ENCODE measurements around the gene TEX54.
"Not testable (repeated sequence)": the region's sequence is repeated elsewhere in the genome, so short reads cannot be mapped to it uniquely, and the experiment has no call there.

TEX54 gene

DNA sequence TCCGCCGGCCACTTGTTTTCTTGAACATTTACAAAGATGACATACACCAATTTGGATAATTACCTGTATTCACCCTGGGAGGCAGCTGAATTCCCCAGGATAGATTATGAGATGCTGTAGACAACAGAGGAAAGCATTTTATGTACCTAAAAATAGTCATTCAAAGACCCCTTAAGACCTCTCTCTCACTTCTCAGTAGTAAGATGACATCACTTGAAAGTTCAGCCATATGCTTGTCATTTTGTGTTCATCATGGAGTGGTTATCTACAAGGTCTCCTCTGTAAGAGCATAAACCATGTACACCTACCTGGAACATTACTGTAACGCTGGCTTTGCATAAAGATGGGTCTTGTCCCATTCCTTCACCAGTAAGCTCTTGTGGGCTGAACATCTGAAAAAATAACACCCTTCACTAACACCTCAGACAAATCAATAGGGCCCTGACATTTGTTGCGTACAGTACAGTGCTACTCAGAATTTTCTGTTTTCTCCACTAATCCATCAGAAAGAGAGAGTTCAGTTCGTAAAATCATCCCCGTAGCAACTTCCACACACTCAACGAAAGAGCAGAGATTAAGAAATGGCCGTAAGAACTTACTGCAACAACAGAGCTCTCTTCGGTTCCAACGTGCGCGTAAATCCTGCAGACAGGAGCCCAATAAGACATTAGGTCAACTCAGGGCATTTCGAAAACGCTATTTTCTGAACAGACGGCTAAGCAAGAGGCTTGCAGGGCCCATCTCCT is 22.4 kb upstream of the TEX54 start:
- no peak for DNase-seq

DNA sequence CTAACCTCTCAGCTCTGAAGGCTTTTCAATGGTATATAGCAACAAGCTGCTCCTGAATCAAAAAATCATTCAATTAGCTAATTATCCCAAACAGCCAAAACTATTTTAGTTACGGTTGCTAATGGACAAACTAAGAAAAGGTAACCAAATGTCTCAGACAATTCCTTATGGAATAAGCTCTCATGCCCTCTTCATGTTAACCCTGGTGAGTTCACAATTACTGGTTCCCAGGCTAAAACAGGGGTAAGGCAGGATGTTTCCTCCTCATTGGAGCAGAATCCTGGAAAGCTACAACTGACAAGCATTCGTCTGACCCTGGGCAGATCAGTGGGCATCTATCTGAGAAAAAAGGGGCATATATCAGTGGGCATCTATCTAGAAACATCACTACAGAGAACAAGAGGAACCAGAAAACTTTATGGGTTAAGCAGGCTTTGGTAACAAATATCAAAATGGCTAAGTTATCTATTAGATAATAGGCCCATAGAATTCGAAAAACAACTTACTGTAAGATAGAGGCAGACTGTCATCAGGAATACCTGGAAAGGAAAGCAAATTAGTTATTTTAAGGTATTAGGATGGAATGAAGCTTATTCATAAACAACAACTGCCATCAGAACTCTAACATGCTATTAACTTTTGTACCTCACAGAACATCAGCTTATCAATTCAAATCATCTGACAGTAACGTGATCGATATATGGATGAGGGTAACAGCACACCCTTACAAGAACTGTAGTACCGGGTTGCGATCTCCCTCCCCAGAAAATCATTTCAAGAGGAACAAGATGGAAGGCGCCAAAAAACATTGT is 21.6 kb upstream of the TEX54 start:
- no peak for DNase-seq

- DNase-seq, result peak; percentile 41
These were observed 20.8 kb upstream of the TEX54 start for GRCh38 chr11:62853279-62853965.

DNA sequence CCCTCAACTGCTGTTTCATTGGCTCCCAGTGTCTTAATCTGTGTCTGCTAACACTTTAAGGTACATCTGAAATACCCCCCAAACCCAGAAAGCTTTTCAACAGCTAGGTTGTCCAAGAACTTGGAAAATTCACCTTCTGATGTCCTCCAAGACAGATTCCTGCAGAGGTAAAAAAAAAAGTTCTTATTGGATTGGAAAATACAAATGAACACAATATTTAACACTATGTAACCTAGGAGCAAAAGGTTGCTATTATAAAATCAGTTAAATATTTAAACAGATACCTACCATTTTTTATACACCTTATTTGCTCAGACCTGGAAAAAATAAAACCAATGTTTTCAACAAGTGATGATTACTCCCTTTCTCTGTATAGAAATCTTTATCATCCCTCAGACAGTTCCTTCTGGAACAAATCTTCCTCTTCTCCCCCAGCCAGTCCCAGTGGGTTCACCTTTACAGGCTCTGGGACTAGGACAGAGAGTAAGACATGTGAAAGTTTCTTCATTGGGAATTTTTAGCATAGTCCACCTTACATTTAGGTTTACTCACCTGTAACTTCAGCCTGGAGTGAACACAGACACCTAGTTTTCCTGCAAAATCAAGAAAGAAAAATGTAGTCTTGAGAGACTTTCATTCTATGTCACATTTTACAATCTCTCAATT is 20.0 kb upstream of the TEX54 start:
- DNase-seq, result no peak

DNA sequence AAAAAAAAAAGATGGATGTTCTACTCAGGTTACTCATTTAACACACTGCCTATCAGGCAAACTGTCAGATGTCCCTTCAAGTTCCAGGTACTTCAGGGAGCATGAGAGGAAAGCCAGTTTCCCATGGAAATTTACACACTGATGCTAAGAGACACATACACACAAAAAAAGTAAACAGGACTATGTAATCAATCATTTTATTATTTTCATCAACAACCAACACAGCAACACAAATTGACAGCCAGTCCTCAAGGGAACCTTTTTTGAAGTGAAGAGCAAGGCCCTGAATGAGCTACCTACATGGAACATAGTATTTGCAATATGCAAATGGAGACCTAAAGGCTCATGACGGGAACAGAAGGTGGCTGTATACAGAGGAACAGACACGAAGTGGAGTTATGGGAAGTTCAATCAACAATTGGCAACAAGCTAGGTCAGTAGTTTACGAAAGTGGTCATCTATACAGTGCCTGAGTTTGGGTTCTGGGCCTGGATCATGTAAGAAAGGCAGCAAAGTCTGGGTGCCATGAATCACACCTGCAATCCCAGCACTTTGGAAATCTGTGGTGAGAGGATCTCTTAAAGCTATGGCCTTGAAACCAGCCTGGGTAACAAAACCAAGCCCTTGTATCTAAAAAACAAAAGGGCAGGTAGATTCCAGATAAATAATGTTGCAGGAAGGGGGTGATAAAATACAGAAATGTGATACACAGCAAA is 19.3 kb upstream of the TEX54 start:
- no peak for DNase-seq

GRCh38 chr11:62850911-62851806 is 18.5 kb upstream of the TEX54 start:
- DNase-seq, result no peak

DNA sequence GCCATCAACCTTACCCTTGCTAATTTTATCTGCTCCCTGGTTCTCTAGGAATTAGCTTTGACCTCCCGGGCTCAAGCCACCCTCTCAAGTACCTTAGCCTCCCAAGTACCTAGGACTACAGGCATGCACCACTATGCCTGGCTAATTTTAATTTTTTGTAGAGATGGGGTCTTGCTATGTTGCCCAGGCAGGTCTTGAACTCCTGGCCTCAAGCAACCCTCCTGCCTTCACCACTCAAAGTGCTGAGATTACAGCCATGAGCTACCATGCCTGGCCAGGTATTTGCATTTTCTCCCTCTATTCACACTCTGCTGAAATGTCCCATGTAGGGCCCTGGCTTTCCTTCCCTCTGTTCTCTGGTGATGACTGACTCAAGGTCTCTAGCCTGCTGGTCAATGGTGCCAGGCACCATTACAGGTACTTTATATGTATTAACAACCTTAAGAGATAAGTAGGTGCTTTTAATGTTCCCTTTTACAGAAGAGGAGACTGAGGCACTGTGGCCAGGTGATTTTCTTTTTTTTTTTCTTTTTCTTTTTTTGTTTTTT is 15.2 kb upstream of the TEX54 start:
- no peak for DNase-seq

DNA sequence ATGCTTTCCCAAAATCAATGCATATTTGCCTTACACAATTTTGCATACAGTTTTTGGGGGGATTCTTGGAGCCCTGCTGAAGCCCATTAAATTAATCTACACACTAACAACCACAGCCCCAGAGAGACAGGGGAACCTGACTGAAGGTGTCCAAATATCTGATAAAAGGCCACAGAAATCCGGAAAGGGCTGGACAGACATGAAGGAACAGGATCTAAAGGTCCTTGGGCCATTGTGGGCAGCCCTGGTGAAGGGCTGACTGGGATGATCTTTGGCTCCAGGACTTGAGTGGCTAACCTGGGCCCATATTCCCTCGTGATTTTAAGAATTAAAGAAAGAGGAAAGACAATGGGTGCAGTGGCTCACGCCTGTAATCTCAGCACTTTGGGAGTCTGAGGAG is 13.5 kb upstream of the TEX54 start:
- DNase-seq, result no peak

DNA sequence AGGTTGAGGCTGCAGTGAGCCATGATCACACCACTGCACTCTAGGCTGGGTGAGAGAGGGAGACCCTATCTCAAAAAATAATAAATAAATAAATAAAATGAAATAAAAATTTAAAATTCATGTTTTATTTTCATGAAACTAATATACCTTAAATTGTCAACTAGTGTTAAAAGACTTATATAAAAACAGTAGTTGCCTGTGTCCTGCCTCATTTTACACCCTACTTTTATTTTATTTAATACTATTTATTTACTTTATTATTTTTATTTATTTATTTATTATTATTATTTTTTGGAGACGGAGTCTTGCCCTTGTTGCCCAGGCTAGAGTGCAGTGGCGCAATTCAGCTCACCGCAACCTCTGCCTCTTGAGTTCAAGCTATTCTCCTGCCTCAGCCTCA is 11.5 kb upstream of the TEX54 start:
- no peak for DNase-seq

GRCh38 chr11:62843466-62843865 is 10.8 kb upstream of the TEX54 start:
- DNase-seq, result no peak

DNA sequence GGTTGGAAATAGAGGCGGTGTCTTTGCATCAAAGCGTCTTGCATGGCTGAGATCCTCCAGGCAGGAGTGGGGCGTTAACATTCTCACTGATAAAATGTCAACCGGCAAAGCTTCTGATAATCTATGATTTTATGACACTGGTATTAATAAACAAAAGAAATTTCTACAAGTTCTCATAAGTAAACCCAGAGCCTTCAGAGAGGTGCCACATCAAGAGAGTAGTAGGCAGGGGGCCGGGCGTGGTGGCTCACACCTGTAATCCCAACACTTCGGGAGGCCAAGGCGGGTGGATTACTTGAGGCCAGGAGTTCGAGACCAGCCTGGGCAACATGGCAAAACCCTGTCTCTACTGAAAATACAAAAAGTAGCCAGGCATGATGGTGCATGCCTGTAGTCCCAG is 10.2 kb upstream of the TEX54 start:
- DNase-seq, result not testable (repeated sequence)

GRCh38 chr11:62842171-62842741 is 9.6 kb upstream of the TEX54 start:
- DNase-seq, result peak; percentile 34

- DNase-seq, result peak; percentile 81
These were observed 8.9 kb upstream of the TEX54 start for GRCh38 chr11:62841361-62842170.

GRCh38 chr11:62840721-62841360 is 8.2 kb upstream of the TEX54 start:
- peak; percentile 88 for DNase-seq

GRCh38 chr11:62839050-62839945 is 6.7 kb upstream of the TEX54 start, which contains the start of gene WDR74:
WDR74 (minus strand) TSS chr11:62839590; CDS start chr11:62839570, 20 bp downstream.
- peak; percentile 93 for DNase-seq

DNA sequence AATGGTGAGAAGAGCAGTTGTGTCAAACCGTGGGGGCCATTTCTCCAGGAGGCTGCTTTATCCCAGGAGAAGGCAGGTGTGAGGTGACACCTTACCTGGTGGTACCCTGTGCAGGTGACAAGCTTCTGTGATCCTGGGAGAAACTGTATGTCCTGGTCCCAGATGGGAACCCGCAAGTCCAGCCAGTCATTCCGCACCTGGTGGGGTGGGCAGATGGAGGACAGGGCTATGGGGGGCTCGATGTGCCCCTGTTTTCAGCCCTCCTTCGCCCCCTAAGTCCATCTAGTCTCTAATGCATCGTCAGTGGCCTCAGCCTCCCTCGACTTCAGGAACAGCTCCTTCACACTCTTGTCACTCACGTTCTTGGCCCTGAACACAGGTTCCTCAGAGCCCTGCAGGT is 2.7 kb upstream of the TEX54 start:
- DNase-seq, result no peak

GRCh38 chr11:62831520-62832335 is 913 bp downstream of the TEX54 start, which contains the start of gene STX5:
STX5 (minus strand) TSS chr11:62832051; CDS start chr11:62831243, 808 bp downstream.
- peak; percentile 100 for DNase-seq

All from activated naive CD4-positive, alpha-beta T cell treated with Interleukin-2 at 50 U/mL for 16 hours (primary cell).